ENCODE measurements around the gene MLST8. TPM values are rescaled to one million over a fixed set of nuclear protein-coding genes. Genes with fewer than 3 reads are reported as not detected.

The MLST8 gene
- total and polyA plus RNA-seq, 7 donors, result 18.8 to 60.5 (median 35.0) TPM

DNA sequence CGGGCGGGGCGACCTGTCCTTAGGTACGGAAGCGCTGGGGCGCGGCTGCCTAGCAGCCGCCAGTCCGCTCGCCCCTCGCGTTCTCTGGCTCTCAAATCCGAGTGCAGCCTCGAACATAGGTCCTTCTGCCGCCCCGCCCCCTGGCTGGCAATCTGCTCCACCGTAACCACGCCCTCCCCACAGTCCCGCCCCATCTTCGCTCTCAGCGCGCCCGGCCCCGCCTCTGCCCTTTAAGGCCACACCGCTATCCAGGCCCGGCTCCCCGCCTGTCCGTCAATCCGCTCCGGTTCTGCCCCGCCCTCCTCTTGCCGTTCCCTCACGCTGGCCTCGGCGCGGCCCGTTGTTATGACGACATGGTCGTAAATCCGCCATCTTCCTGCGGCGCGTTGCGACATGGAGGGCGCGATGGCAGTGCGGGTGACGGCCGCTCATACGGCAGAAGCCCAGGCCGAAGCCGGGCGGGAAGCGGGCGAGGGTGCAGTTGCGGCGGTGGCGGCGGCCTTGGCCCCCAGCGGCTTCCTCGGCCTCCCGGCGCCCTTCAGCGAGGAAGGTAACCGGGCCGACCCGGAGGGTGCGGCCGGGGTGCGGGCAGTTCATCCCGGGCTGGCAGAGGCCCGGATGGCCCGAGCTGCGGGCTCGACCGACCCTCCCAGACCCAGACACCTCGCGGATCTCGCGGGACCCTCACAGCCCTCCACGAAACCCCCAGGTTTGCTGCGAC, 18.1 kb downstream of the MLST8 start, which contains the start of gene E4F1:
E4F1 (plus strand) TSS at position 371 of the 721 bp plus-strand sequence; CDS start at position 394, 23 bp downstream.
- TF ChIP-seq, protein P1, sequence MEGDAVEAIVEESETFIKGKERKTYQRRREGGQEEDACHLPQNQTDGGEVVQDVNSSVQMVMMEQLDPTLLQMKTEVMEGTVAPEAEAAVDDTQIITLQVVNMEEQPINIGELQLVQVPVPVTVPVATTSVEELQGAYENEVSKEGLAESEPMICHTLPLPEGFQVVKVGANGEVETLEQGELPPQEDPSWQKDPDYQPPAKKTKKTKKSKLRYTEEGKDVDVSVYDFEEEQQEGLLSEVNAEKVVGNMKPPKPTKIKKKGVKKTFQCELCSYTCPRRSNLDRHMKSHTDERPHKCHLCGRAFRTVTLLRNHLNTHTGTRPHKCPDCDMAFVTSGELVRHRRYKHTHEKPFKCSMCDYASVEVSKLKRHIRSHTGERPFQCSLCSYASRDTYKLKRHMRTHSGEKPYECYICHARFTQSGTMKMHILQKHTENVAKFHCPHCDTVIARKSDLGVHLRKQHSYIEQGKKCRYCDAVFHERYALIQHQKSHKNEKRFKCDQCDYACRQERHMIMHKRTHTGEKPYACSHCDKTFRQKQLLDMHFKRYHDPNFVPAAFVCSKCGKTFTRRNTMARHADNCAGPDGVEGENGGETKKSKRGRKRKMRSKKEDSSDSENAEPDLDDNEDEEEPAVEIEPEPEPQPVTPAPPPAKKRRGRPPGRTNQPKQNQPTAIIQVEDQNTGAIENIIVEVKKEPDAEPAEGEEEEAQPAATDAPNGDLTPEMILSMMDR (IDR thresholded peaks at IDR 0.05), result no peak
- DNase-seq (peak; percentile 100), ATAC-seq (peak; percentile 97 to 99 (median 98))
- WGBS, 3 donors, result 0 to 1% (median 0%) methylated on average over 64 to 82 of the region's 82 CpGs
- no peaks in the 10 kb centered on the region for H3K27me3 ChIP-seq (ENCODE audit: insufficient read depth in 3 of 3, low read length in 2 of 3)
- H3K9me3 ChIP-seq, result no peaks in the 10 kb centered on the region
- peaks cover 19% of the 10 kb centered on the region for H3K4me1 ChIP-seq
- peaks cover 0 to 10% of the 10 kb centered on the region in 2 donors for H3K36me3 ChIP-seq (ENCODE audit: insufficient read depth in 1 of 2, low read depth in 1 of 2)
- H3K4me3 ChIP-seq, result peak within 1 kb of the TSS; percentile 92
- intact Hi-C loops (cut with DNase I), result no loop called here
- H3K27ac ChIP-seq, result peak within 1 kb of the TSS; percentile 86

DNA sequence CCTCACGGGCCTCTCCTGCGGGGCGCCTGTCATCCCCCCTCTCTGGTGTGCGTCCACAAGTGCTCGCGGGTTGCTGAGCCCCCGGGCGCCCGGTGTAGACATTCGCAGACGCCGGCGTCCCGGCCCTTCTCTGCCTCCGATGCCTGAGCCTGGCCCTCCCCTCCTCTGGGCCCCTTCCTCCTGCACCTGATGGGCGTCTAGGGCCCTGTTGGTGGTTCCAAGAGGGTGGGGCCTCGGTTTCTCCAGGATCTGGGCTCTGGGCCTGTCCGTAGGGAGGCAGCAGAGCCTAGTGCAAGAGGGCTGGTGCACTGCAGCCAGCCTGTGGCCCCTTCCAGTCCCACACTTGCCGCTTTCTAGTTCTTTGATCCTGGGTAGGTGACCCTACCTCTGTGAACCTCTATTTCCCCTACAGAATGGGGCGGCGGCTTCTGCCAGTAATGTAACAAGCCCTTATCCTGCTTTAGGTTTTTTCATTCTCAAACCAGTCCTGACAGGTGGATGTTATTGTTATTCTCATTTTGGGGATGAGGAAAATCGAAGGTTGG, 18.8 kb downstream of the MLST8 start:
- Histone ChIP-seq H3K27me3 (ENCODE audit: insufficient read depth in 3 of 3, low read length in 2 of 3) (no peaks in the 10 kb centered on the region), H3K4me3 (peak overlapping the region; percentile 92), H3K9me3 (no peaks in the 10 kb centered on the region), H3K27ac (peak overlapping the region; percentile 86), H3K36me3 (ENCODE audit: insufficient read depth in 1 of 2, low read depth in 1 of 2) (peaks cover 0 to 17% of the 10 kb centered on the region in 2 donors), H3K4me1 (peaks cover 19% of the 10 kb centered on the region)
- DNase-seq (peak in 1 of 2 donors; percentile 56), ATAC-seq (peak; percentile 61 to 70 (median 68))
- TF ChIP-seq, protein P1 (IDR thresholded peaks at IDR 0.05), result no peak
- intact Hi-C loops (cut with DNase I), result no loop called here
- WGBS, 3 donors, result 5 to 10% (median 5%) methylated on average over 12 to 22 of the region's 22 CpGs

DNA sequence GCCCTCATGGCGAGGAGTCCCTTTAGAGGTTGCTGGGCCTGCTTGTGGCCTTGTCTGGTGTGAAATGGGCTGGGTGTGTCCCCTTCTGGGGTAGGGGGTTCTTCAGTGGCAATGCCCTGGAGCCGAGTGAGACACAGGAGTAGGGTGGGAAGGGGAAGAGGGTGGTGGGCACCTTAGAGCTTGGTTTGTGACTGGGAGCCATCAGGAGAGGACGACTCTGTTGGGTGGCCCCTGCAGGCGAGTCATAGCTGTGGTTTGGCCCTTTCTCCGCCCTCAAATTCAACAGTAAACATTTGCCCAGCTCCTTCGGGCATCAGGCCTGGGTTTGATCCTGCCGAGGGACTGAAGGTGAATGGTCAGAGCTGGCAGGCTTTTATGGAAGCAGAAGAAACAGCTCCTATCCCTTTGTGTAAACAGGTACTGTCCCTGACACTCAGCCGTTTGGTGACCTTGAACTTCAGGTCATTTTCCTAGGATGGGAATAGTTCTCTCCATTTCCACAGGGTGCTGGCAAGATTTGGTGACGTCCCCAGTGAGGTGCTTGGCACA, 21.1 kb downstream of the MLST8 start:
- no peaks in the 10 kb centered on the region for H3K27me3 ChIP-seq (ENCODE audit: insufficient read depth in 3 of 3, low read length in 2 of 3)
- no peak for DNase-seq
- no peaks in the 10 kb centered on the region for H3K9me3 ChIP-seq
- H3K27ac ChIP-seq, result peak overlapping the region; percentile 30
- peaks cover 0 to 39% of the 10 kb centered on the region in 2 donors for H3K36me3 ChIP-seq (ENCODE audit: insufficient read depth in 1 of 2, low read depth in 1 of 2)
- no peak for ATAC-seq
- H3K4me1 ChIP-seq, result peaks cover 19% of the 10 kb centered on the region
- H3K4me3 ChIP-seq, result no peak overlapping the region
- 63 to 70% (median 64%) methylated on average over 9 of the region's 9 CpGs for WGBS, 3 donors
- intact Hi-C loops (cut with DNase I), result loop anchor here (2.0 kb wide), 1 partner anchor 20 kb away; no protein-coding TSS in a partner anchor
- TF ChIP-seq, protein P1 (IDR thresholded peaks at IDR 0.05), result no peak

DNA sequence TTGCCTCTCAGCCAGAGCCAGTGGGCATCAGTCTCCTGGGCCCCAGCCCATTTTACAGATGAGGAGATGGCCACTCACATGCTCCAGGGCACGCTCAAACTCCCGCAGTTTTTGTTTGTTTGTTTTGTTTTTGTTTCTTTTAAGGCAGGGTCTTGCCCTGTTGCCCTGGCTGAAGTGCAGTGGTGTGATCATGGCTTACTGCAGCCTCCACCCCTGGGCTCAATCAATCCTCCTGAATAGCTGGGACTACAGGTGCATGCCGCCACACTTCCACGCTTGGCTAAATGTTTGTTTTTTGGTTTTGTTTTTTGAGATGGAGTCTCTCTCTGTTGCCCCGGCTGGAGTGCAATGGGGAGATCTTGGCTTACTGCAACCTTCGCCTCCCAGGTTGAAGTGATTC, 21.7 kb downstream of the MLST8 start:
- Histone ChIP-seq H3K27me3 (ENCODE audit: insufficient read depth in 3 of 3, low read length in 2 of 3) (no peaks in the 10 kb centered on the region), H3K4me1 (peaks cover 19% of the 10 kb centered on the region), H3K9me3 (no peaks in the 10 kb centered on the region), H3K4me3 (no peak overlapping the region), H3K36me3 (ENCODE audit: insufficient read depth in 1 of 2, low read depth in 1 of 2) (peaks cover 0 to 45% of the 10 kb centered on the region in 2 donors), H3K27ac (no peak overlapping the region)
- WGBS, 3 donors, result 90% methylated on average over 6 of the region's 6 CpGs
- intact Hi-C loops (cut with DNase I), result loop anchor here (2.0 kb wide), 1 partner anchor 20 kb away; no protein-coding TSS in a partner anchor
- ATAC-seq (no peak), DNase-seq (no peak)
- TF ChIP-seq, protein P1 (IDR thresholded peaks at IDR 0.05), result no peak
